Neutrophil (primary cell): ENCODE measurements around the gene TBL1XR1.
A peak's percentile ranks its signal among the peaks of the same experiment; 100 is the strongest.
"Not testable (repeated sequence)": the region's sequence is repeated elsewhere in the genome, so short reads cannot be mapped to it uniquely, and the experiment has no call there.

Source experiments
- H3K27ac ChIP-seq: fragments of 200-600 bp; sonication (generic); 2 replicates; pipeline ENCODE4 v1.5.1; 2016; ENCODE audit warnings: mild to moderate bottlenecking, moderate library complexity
- H3K27me3 ChIP-seq: fragments of 200-600 bp; sonication (generic); 2 replicates; pipeline ENCODE4 v1.6.0; 2016; ENCODE audit warnings: mild to moderate bottlenecking
- H3K36me3 ChIP-seq: fragments of 200-600 bp; sonication (generic); 2 replicates; pipeline ENCODE4 v1.5.1; 2017
- H3K4me1 ChIP-seq, 2 experiments: fragments of 200-600 bp in 1 of 2; sonication (generic) in 1 of 2; 1 replicate in 1 of 2; 2 replicates in 1 of 2; pipeline versions ENCODE4 v1.5.1 to v1.6.1; 2013 to 2016; ENCODE audit warnings: low read depth in 1 of 2, low read length in 1 of 2, mild to moderate bottlenecking in 1 of 2, moderate library complexity in 1 of 2; ENCODE audit not compliant: control insufficient read depth in 1 of 2, insufficient read depth in 1 of 2
- H3K4me3 ChIP-seq, 2 experiments: fragments of 200-600 bp in 1 of 2; sonication (generic) in 1 of 2; 1 replicate in 1 of 2; 2 replicates in 1 of 2; pipeline ENCODE4 v1.5.1; 2013 to 2016; ENCODE audit warnings: low read depth in 1 of 2, low read length in 1 of 2, mild to moderate bottlenecking in 1 of 2, moderate library complexity in 1 of 2
- H3K9me3 ChIP-seq: fragments of 200-600 bp; sonication (generic); 2 replicates; pipeline ENCODE4 v1.5.1; 2016
- CTCF ChIP-seq: fragments of 200-600 bp; sonication (generic); IDR thresholded peaks from 2 replicates; pipeline ENCODE4 v1.5.1; 2016; ENCODE audit warnings: antibody characterized with exemption

Gene TBL1XR1

GRCh38 chr3:177174607-177175170, 22.6 kb downstream of the TBL1XR1 start:
- Histone ChIP-seq H3K27me3 (no peaks in the 10 kb centered on the region), H3K4me1 (peaks cover 0 to 3% of the 10 kb centered on the region in 2 experiments), H3K4me3 (no peak overlapping the region), H3K9me3 (no peaks in the 10 kb centered on the region), H3K27ac (peak overlapping the region; percentile 36), H3K36me3 (no peaks in the 10 kb centered on the region)
- no peak for TF ChIP-seq CTCF

GRCh38 chr3:177169936-177170722, 27.2 kb downstream of the TBL1XR1 start:
- H3K27me3 ChIP-seq: no peaks in the 10 kb centered on the region
- H3K36me3 ChIP-seq: no peaks in the 10 kb centered on the region
- no peaks in the 10 kb centered on the region for H3K9me3 ChIP-seq
- no peak overlapping the region for H3K4me3 ChIP-seq
- H3K27ac ChIP-seq: peak overlapping the region; percentile 30
- H3K4me1 ChIP-seq: no peaks in the 10 kb centered on the region
- TF ChIP-seq CTCF: no peak

- no peaks in the 10 kb centered on the region for H3K9me3 ChIP-seq
- TF ChIP-seq CTCF: no peak
- no peak overlapping the region for H3K27ac ChIP-seq
- H3K27me3 ChIP-seq: no peaks in the 10 kb centered on the region
- no peaks in the 10 kb centered on the region for H3K36me3 ChIP-seq
- H3K4me1 ChIP-seq: no peaks in the 10 kb centered on the region
- H3K4me3 ChIP-seq: no peak overlapping the region
These were observed 28.9 kb downstream of the TBL1XR1 start for GRCh38 chr3:177168431-177168830.

GRCh38 chr3:177162742-177163141, 34.5 kb downstream of the TBL1XR1 start:
- Histone ChIP-seq H3K4me1 (no peaks in the 10 kb centered on the region), H3K27me3 (no peaks in the 10 kb centered on the region), H3K4me3 (no peak overlapping the region), H3K27ac (no peak overlapping the region), H3K36me3 (no peaks in the 10 kb centered on the region), H3K9me3 (no peaks in the 10 kb centered on the region)
- no peak for TF ChIP-seq CTCF

GRCh38 chr3:177161603-177162002, 35.7 kb downstream of the TBL1XR1 start:
- H3K27me3 ChIP-seq, H3K27ac ChIP-seq, H3K36me3 ChIP-seq: not testable (repeated sequence)

GRCh38 chr3:177158461-177158860, 38.8 kb downstream of the TBL1XR1 start:
- no peak overlapping the region for H3K27ac ChIP-seq
- no peak overlapping the region for H3K4me3 ChIP-seq
- H3K9me3 ChIP-seq: no peaks in the 10 kb centered on the region
- no peak for TF ChIP-seq CTCF
- no peaks in the 10 kb centered on the region for H3K4me1 ChIP-seq
- no peaks in the 10 kb centered on the region for H3K36me3 ChIP-seq
- H3K27me3 ChIP-seq: no peaks in the 10 kb centered on the region

More at GRCh38 chr3:177161603-177162002, 35.7 kb downstream of the TBL1XR1 start:
- not testable (repeated sequence) for H3K4me3 ChIP-seq, H3K9me3 ChIP-seq, H3K4me1 ChIP-seq
